NCI-H2196 (cell line): ENCODE measurements around the gene ZNF443.
"Not testable (repeated sequence)": the region's sequence is repeated elsewhere in the genome, so short reads cannot be mapped to it uniquely, and the experiment has no call there.

ENCODE experiments used
- DNase-seq: peaks from one replicate; lab custom pipeline; 2025; ENCODE audit not compliant: unreplicated experiment; lab: John Stamatoyannopoulos, UW

The ZNF443 gene

GRCh38 chr19:12425236-12425887 is 15.5 kb downstream of the ZNF443 start:
- no peak for DNase-seq

- not testable (repeated sequence) for DNase-seq
Measured at GRCh38 chr19:12417273-12417672, 23.5 kb downstream of the ZNF443 start.

GRCh38 chr19:12411893-12412292 is 28.9 kb downstream of the ZNF443 start:
- DNase-seq = no peak

- DNase-seq = peak; percentile 94
Measured at GRCh38 chr19:12400633-12401502, 40.0 kb downstream of the ZNF443 start, which contains the start of gene ZNF799. ZNF799 (minus strand) TSS chr19:12401271; CDS start chr19:12401070, 201 bp downstream.

GRCh38 chr19:12399901-12400632 is 40.8 kb downstream of the ZNF443 start:
- DNase-seq = not testable (repeated sequence)

GRCh38 chr19:12391148-12391547 is 49.7 kb downstream of the ZNF443 start:
- DNase-seq = not testable (repeated sequence)

GRCh38 chr19:12386365-12386764 is 54.5 kb downstream of the ZNF443 start:
- not testable (repeated sequence) for DNase-seq

GRCh38 chr19:12380444-12380737 is 60.4 kb downstream of the ZNF443 start:
- no peak for DNase-seq

- DNase-seq = no peak
Measured at GRCh38 chr19:12379732-12380443, 60.9 kb downstream of the ZNF443 start.
